Measurements from ENCODE around the gene RTN4R. TPM values are rescaled to one million over a fixed set of nuclear protein-coding genes. Genes with fewer than 3 reads are reported as not detected.
"Not testable (repeated sequence)": the region's sequence is repeated elsewhere in the genome, so short reads cannot be mapped to it uniquely, and the experiment has no call there.

RTN4R gene
- total RNA-seq, 1 experiment from 2014 or later = 12.2 TPM

DNA sequence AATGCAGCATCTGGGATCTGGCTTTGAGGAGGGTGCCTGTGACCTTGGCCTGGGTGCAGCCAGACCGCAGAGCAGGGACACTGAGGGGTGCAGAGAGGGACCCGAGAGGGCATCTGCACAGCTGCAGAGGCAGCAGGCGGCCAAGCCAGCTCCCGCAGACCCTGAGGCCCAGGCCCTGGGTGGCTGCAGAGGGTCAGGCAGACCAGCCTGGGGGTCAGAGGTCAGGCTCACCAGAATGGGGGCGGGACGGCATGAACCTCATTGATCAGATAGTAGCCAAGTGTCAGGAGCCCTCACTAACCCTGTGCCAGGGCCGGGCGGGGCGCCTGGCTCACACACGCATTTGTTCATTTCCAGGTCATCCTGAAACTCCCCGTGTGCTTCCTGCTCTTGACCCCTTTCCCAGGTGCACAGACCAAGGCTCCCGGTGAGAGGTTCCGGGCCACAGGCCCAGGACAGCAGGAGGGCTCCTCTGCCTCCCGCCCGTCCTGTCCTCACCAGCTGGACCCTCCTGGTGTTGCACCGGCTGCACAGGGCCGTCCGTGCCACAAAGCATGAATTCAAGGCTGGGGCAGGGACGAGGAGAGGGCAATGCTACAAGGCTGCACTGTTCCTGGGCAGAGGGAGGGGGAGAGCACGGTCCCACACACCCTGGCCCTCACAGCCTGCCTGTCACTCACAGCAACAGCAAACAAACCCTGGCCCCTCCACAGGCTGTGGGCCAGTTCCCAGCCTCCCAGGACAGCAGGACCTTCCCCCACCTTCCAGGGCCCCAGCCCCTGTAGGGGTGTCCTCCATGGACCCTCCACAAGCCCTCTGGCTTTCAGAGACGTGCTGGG is 3.3 kb downstream of the RTN4R start:
- TF ChIP-seq EZH2phosphoT487 (IDR thresholded peaks at IDR 0.05; ENCODE audit: borderline replicate concordance, low read length) (no peak), EZH2 (IDR thresholded peaks at IDR 0.05; ENCODE audit: low read length, unreplicated experiment) (no peak)
- TF ChIP-seq, protein P1, sequence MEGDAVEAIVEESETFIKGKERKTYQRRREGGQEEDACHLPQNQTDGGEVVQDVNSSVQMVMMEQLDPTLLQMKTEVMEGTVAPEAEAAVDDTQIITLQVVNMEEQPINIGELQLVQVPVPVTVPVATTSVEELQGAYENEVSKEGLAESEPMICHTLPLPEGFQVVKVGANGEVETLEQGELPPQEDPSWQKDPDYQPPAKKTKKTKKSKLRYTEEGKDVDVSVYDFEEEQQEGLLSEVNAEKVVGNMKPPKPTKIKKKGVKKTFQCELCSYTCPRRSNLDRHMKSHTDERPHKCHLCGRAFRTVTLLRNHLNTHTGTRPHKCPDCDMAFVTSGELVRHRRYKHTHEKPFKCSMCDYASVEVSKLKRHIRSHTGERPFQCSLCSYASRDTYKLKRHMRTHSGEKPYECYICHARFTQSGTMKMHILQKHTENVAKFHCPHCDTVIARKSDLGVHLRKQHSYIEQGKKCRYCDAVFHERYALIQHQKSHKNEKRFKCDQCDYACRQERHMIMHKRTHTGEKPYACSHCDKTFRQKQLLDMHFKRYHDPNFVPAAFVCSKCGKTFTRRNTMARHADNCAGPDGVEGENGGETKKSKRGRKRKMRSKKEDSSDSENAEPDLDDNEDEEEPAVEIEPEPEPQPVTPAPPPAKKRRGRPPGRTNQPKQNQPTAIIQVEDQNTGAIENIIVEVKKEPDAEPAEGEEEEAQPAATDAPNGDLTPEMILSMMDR (conservative IDR thresholded peaks at IDR 0.05; ENCODE audit: low read depth, low read length) = no peak
- no peak for ATAC-seq
- ChIA-PET POLR2A (ENCODE audit: unreplicated experiment) (no interaction called here), CTCF (no interaction called here)
- no peak for DNase-seq
- H3F3A ChIP-seq (ENCODE audit: low read length, unreplicated experiment) = no peaks in the 10 kb centered on the region
- no peaks in the 10 kb centered on the region for H4K20me1 ChIP-seq (ENCODE audit: low read length)
- intact Hi-C loops (cut with micrococcal nuclease) = no loop called here
- H3K9ac ChIP-seq (ENCODE audit: low read length) = no peak overlapping the region
- no peaks in the 10 kb centered on the region for H3K4me1 ChIP-seq (ENCODE audit: insufficient read depth, low read length)
- no TSS peak for BruUV-seq (replicated peaks)
- H3K79me2 ChIP-seq (ENCODE audit: low read length) = no peaks in the 10 kb centered on the region
- H3K9me3 ChIP-seq (ENCODE audit: low read length) = no peaks in the 10 kb centered on the region
- H3K27ac ChIP-seq (ENCODE audit: low read length) = no peak overlapping the region
- H2AFZ ChIP-seq (ENCODE audit: low read length) = no peak overlapping the region
- H3K4me3 ChIP-seq (ENCODE audit: low read length) = no peak overlapping the region
- H3K36me3 ChIP-seq (ENCODE audit: low read depth, low read length) = no peaks in the 10 kb centered on the region
- no peaks in the 10 kb centered on the region for H3K9me2 ChIP-seq (replicated peaks; ENCODE audit: low read length)
- H3K27me3 ChIP-seq (ENCODE audit: low read length) = no peaks in the 10 kb centered on the region
- no peak overlapping the region for H3K4me2 ChIP-seq (ENCODE audit: low read length)

DNA sequence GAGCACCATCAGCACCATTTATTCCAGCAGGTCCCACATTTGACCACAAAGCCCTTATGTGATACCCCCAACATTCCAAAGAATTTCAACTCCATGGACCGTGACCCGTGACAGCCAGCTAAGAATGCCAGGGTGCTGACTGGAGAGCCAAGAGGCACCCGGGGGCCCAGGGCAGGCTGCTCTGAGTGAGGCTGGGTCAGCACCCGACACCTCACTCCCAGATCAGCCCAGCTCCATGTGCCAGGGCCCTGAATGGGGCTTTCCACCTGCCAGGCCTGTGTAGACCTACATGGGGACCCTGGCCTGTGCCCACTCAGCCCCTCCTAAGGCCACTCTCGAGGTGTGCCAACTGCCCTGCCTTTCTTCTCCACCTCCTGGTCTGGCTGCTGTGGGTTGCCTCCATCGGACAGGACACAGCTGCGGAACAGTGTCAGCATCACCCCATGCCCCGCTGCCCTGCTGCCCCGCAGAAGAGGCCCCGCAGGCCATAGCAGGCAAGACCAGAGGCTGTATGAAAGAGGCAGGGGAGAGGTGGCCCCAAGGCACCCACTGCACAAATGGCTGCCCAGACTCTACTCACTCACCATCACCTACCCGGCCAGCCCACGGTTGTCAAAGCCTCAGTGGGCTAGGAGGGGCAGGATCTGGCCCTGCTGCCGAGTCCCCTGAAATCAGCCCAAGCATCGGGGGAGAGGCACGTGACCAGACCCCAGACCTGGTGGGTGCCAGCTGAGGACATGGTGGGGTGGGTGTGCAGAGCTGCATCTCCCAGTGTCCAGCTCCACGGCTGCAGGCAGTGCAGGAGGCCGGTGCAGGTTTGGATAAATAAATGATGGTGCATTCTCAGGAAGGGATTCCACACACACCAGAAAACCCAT is 4.5 kb downstream of the RTN4R start:
- H3K4me3 ChIP-seq (ENCODE audit: low read length); H2AFZ ChIP-seq (ENCODE audit: low read length); DNase-seq; H3K4me2 ChIP-seq (ENCODE audit: low read length); H3K9me2 ChIP-seq (replicated peaks; ENCODE audit: low read length); intact Hi-C loops (cut with micrococcal nuclease); H3K4me1 ChIP-seq (ENCODE audit: insufficient read depth, low read length); ATAC-seq; H4K20me1 ChIP-seq (ENCODE audit: low read length); BruUV-seq (replicated peaks); H3K9me3 ChIP-seq (ENCODE audit: low read length); POLR2A ChIA-PET (ENCODE audit: unreplicated experiment); H3K27me3 ChIP-seq (ENCODE audit: low read length); H3K9ac ChIP-seq (ENCODE audit: low read length); H3K27ac ChIP-seq (ENCODE audit: low read length); H3K79me2 ChIP-seq (ENCODE audit: low read length); H3K36me3 ChIP-seq (ENCODE audit: low read depth, low read length); CTCF ChIA-PET; H3F3A ChIP-seq (ENCODE audit: low read length, unreplicated experiment): not testable (repeated sequence)

DNA sequence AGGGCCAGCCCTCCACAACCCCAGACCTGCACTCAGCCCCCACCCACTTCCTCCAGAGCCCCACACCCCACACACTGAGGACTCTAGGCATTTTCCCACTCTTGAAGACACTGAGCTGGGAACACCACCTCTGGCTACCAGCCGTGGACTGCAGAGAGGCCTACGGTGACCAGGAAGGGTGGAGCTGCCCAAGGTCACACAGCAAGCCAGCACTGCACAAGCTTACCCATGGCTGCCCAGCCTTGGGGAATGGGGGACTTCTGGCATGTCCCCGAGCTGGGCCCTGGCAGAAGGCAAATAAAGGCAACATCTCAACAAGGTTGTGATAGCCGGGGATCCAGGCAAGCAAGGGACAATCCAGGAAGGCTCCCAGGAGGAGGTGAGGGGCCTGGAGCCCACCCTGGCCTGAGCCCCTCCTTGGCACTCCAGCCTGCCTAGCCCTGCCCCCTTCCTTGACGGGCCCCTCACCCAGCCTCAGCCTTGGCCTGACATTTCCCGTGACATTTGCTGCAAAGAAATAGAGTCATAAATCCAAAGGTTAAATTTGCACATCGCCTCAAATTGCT is 5.5 kb downstream of the RTN4R start:
- BruUV-seq (replicated peaks) = no TSS peak
- Histone ChIP-seq H3K79me2 (ENCODE audit: low read length) (no peaks in the 10 kb centered on the region), H3K9me2 (replicated peaks; ENCODE audit: low read length) (no peaks in the 10 kb centered on the region), H3K27ac (ENCODE audit: low read length) (no peak overlapping the region), H3K36me3 (ENCODE audit: low read depth, low read length) (no peaks in the 10 kb centered on the region), H3K9ac (ENCODE audit: low read length) (no peak overlapping the region), H4K20me1 (ENCODE audit: low read length) (no peaks in the 10 kb centered on the region), H3F3A (ENCODE audit: low read length, unreplicated experiment) (no peaks in the 10 kb centered on the region), H2AFZ (ENCODE audit: low read length) (no peak overlapping the region), H3K4me1 (ENCODE audit: insufficient read depth, low read length) (no peaks in the 10 kb centered on the region), H3K4me2 (ENCODE audit: low read length) (no peak overlapping the region), H3K27me3 (ENCODE audit: low read length) (no peaks in the 10 kb centered on the region), H3K4me3 (ENCODE audit: low read length) (no peak overlapping the region), H3K9me3 (ENCODE audit: low read length) (no peaks in the 10 kb centered on the region)
- TF ChIP-seq, protein P1 (conservative IDR thresholded peaks at IDR 0.05; ENCODE audit: low read depth, low read length) = no peak
- TF ChIP-seq EZH2 (IDR thresholded peaks at IDR 0.05; ENCODE audit: low read length, unreplicated experiment) = no peak
- TF ChIP-seq EZH2phosphoT487 (IDR thresholded peaks at IDR 0.05; ENCODE audit: borderline replicate concordance, low read length) = no peak
- ChIA-PET POLR2A (ENCODE audit: unreplicated experiment) (no interaction called here), CTCF (no interaction called here)
- ATAC-seq (no peak), DNase-seq (no peak)
- intact Hi-C loops (cut with micrococcal nuclease) = no loop called here

All from PC-3 (cell line).